ENCODE data around the gene TCFL5. TPM values are rescaled to one million over a fixed set of nuclear protein-coding genes. Genes with fewer than 3 reads are reported as not detected.

Gene TCFL5
- total RNA-seq, 1 experiment from 2014 or later, result 10.8 TPM

- H3K27ac Mint-ChIP-seq (ENCODE audit: low read depth, unreplicated experiment), result no peak overlapping the region
- peak; percentile 47 for DNase-seq (ENCODE audit: unreplicated experiment)
- H3K36me3 Mint-ChIP-seq (ENCODE audit: insufficient read depth, unreplicated experiment), result peaks cover 5% of the 10 kb centered on the region
- ChIA-PET CTCF (interaction anchor here (0.6 to 1.7 kb wide), 3 partner anchors 10 to 29 kb away, joined by 3 to 9 read pairs (median 3); no protein-coding TSS in a partner anchor), POLR2A (interaction anchor here (0.6 to 2.3 kb wide), 6 partner anchors 16 to 176 kb away, joined by 3 to 7 read pairs (median 5); partner anchors contain the start of genes COL9A3 and TCFL5)
- TF ChIP-seq CTCF (IDR thresholded peaks at IDR 0.05; ENCODE audit: unreplicated experiment), result no peak
- no peaks in the 10 kb centered on the region for H3K9me3 Mint-ChIP-seq (ENCODE audit: unreplicated experiment)
- intact Hi-C loops (cut with micrococcal nuclease), result no loop called here
- BruUV-seq (replicated peaks), result no TSS peak
- peaks cover 14% of the 10 kb centered on the region for H3K4me1 Mint-ChIP-seq (ENCODE audit: insufficient read depth, unreplicated experiment)
- no peak overlapping the region for H3K4me3 Mint-ChIP-seq (ENCODE audit: unreplicated experiment)
- H3K27me3 Mint-ChIP-seq (ENCODE audit: insufficient read depth, unreplicated experiment), result no peaks in the 10 kb centered on the region
Observed at GRCh38 chr20:62832212-62832922, 29.3 kb downstream of the TCFL5 start.

DNA sequence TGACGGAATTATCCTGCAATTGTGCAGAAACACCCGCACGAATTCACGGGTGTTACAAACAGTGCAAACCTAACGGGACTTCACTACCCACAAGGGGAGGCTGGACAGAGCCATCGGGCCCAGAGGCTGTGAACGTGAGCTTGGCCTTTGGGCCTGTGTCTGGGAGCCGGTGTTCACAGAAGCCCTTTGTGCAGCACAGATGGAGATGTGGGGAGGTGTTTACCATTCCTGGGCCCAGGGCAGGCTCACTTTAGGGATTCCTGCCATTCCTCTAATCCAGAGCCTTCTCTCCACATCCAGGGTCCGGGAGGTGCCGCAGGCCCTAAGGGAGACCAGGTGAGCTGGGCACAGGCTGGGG, 29.8 kb downstream of the TCFL5 start:
- Mint-ChIP-seq H3K27ac (ENCODE audit: low read depth, unreplicated experiment) (no peak overlapping the region), H3K4me3 (ENCODE audit: unreplicated experiment) (no peak overlapping the region), H3K9me3 (ENCODE audit: unreplicated experiment) (no peaks in the 10 kb centered on the region), H3K36me3 (ENCODE audit: insufficient read depth, unreplicated experiment) (peaks cover 5% of the 10 kb centered on the region), H3K27me3 (ENCODE audit: insufficient read depth, unreplicated experiment) (no peaks in the 10 kb centered on the region), H3K4me1 (ENCODE audit: insufficient read depth, unreplicated experiment) (peaks cover 14% of the 10 kb centered on the region)
- POLR2A ChIA-PET, result interaction anchor here (0.6 to 2.3 kb wide), 6 partner anchors 16 to 177 kb away, joined by 3 to 7 read pairs (median 4); partner anchors contain the start of genes COL9A3 and TCFL5
- no TSS peak for BruUV-seq (replicated peaks)
- CTCF ChIA-PET, result interaction anchor here (0.6 to 1.7 kb wide), 2 partner anchors 23 to 28 kb away, joined by 3 to 9 read pairs; no protein-coding TSS in a partner anchor
- no peak for TF ChIP-seq CTCF (IDR thresholded peaks at IDR 0.05; ENCODE audit: unreplicated experiment)
- intact Hi-C loops (cut with micrococcal nuclease), result no loop called here
- DNase-seq (ENCODE audit: unreplicated experiment), result no peak

DNA sequence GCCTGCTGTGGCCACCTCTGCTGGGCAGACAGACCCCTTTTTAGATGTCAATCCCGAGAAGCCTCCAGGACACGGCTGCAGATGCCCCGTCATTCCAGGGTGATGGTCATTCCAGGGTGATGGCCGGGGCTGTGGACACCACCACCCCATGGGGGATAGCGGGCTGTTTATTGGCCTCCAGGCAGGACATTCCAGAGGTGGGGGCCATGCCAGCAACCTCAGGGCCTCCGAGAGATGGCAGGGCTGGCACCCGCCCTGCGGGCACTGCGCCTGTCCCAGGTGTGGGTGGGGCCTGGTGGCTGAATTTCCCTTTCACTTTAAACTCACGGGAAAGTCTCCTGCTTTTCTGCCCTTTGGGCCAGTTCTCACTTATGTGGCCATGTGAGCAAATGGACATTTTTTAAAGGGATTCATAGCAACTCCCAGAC, 30.2 kb downstream of the TCFL5 start:
- no peak for TF ChIP-seq CTCF (IDR thresholded peaks at IDR 0.05; ENCODE audit: unreplicated experiment)
- ChIA-PET POLR2A (interaction anchor here (0.6 to 2.3 kb wide), 4 partner anchors 15 to 56 kb away, joined by 3 to 7 read pairs (median 5); partner anchors contain the start of genes COL9A3 and TCFL5), CTCF (interaction anchor here (0.6 to 1.7 kb wide), 2 partner anchors 23 to 28 kb away, joined by 3 to 9 read pairs; no protein-coding TSS in a partner anchor)
- no TSS peak for BruUV-seq (replicated peaks)
- no peaks in the 10 kb centered on the region for H3K9me3 Mint-ChIP-seq (ENCODE audit: unreplicated experiment)
- intact Hi-C loops (cut with micrococcal nuclease), result no loop called here
- no peaks in the 10 kb centered on the region for H3K27me3 Mint-ChIP-seq (ENCODE audit: insufficient read depth, unreplicated experiment)
- H3K36me3 Mint-ChIP-seq (ENCODE audit: insufficient read depth, unreplicated experiment), result peaks cover 5% of the 10 kb centered on the region
- H3K27ac Mint-ChIP-seq (ENCODE audit: low read depth, unreplicated experiment), result no peak overlapping the region
- no peak for DNase-seq (ENCODE audit: unreplicated experiment)
- H3K4me1 Mint-ChIP-seq (ENCODE audit: insufficient read depth, unreplicated experiment), result peaks cover 14% of the 10 kb centered on the region
- H3K4me3 Mint-ChIP-seq (ENCODE audit: unreplicated experiment), result no peak overlapping the region

GRCh38 chr20:62830821-62831220, 30.8 kb downstream of the TCFL5 start:
- ChIA-PET CTCF (no interaction called here), POLR2A (interaction anchor here (2.3 kb wide), 1 partner anchor 31 kb away, joined by 7 read pairs; the partner anchor contains the start of gene TCFL5)
- Mint-ChIP-seq H3K27me3 (ENCODE audit: insufficient read depth, unreplicated experiment) (no peaks in the 10 kb centered on the region), H3K4me3 (ENCODE audit: unreplicated experiment) (no peak overlapping the region), H3K27ac (ENCODE audit: low read depth, unreplicated experiment) (no peak overlapping the region), H3K4me1 (ENCODE audit: insufficient read depth, unreplicated experiment) (peaks cover 14% of the 10 kb centered on the region), H3K9me3 (ENCODE audit: unreplicated experiment) (no peaks in the 10 kb centered on the region), H3K36me3 (ENCODE audit: insufficient read depth, unreplicated experiment) (peaks cover 5% of the 10 kb centered on the region)
- DNase-seq (ENCODE audit: unreplicated experiment), result no peak
- TF ChIP-seq CTCF (IDR thresholded peaks at IDR 0.05; ENCODE audit: unreplicated experiment), result no peak
- BruUV-seq (replicated peaks), result no TSS peak
- intact Hi-C loops (cut with micrococcal nuclease), result no loop called here

Data from MCF 10A (cell line).